GM12864 (cell line): ENCODE results near the gene MDFIC2.

Experiments used
- DNase-seq: peaks from one replicate; pipeline ENCODE4 v3.0.0-alpha.2; 2011; ENCODE audit warnings: low read depth
- H3K4me3 ChIP-seq: 2 replicates; pipeline ENCODE4 v1.5.1; 2011; ENCODE audit warnings: mild to moderate bottlenecking, low read depth, low read length, control low read depth
- CTCF ChIP-seq: IDR thresholded peaks from 2 replicates; pipeline ENCODE4 v1.5.1; 2011; ENCODE audit warnings: low read depth, mild to moderate bottlenecking, moderate library complexity, low read length, control low read depth, inconsistent platforms; ENCODE audit errors: missing control alignments

The MDFIC2 gene

GRCh38 chr3:70176224-70176623 lies 136.2 kb downstream of the MDFIC2 start:
- no peak overlapping the region for H3K4me3 ChIP-seq
- TF ChIP-seq CTCF, result no peak
- no peak for DNase-seq

- no peak for TF ChIP-seq CTCF
Measured at GRCh38 chr3:70156808-70157207, 155.6 kb downstream of the MDFIC2 start.

GRCh38 chr3:70150599-70150998 lies 161.8 kb downstream of the MDFIC2 start:
- DNase-seq, result no peak
- H3K4me3 ChIP-seq, result no peak overlapping the region
- TF ChIP-seq CTCF, result no peak

More at GRCh38 chr3:70156808-70157207, 155.6 kb downstream of the MDFIC2 start:
- no peak overlapping the region for H3K4me3 ChIP-seq
- DNase-seq, result no peak

- no peak for TF ChIP-seq CTCF
- DNase-seq, result no peak
- no peak overlapping the region for H3K4me3 ChIP-seq
Measured at GRCh38 chr3:70149714-70150400, 162.6 kb downstream of the MDFIC2 start.
